GM18868 (cell line): ENCODE data around the gene RYR3.

Experiments
- ATAC-seq: cut with Tn5 transposase; IDR thresholded peaks from one replicate; pipeline ENCODE4 v1.9.1; 2021; ENCODE audit warnings: mild to moderate bottlenecking, moderate library complexity; ENCODE audit not compliant: unreplicated experiment

The RYR3 gene

DNA sequence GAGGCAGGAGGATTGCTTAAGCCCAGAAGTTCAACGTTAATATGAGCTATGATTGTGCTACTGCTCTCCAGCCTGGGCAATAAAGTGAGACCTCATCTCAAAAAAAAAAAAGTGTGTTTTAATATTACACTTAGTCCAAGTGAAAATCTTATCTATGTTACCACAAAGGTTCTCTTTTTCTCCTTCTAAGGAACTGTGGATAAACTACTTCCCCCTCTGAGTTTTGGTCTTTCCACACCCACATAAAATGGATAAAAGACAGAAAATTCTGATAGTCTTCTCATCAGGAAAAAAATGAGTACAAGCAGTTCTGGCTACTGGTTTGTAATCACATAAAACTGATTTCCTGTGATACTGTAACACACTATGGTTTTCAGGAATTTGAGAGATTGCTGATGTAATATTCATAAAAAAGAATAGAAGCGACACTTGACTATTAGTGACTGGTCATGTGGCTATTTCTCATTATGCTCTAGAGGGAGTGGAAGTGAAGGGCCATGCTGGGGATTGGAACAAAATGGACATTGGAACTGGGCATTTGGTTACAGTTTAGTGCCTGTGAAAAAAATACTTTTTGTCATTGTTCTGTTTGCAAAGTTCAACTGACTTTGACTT, 68.2 kb downstream of the RYR3 start:
- ATAC-seq, result no peak

DNA sequence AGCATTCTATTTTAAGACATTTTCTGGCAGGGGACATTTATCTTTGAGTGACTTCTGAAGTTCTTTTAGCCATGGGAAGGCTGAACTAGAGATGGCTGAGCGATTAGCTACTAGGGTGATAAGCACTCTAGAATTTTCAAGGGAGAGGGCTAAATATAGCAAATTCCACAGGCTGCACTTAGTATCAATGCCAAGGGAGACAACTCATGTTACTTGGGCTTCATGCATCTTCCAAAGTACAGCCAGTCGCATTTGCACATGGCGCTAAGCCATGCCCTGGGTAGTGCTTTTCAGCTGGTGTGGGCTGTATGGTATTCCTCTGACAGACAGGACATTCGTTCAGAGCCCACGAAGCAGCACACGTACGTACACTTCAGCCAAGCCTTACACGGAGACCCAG, 69.6 kb downstream of the RYR3 start:
- no peak for ATAC-seq

DNA sequence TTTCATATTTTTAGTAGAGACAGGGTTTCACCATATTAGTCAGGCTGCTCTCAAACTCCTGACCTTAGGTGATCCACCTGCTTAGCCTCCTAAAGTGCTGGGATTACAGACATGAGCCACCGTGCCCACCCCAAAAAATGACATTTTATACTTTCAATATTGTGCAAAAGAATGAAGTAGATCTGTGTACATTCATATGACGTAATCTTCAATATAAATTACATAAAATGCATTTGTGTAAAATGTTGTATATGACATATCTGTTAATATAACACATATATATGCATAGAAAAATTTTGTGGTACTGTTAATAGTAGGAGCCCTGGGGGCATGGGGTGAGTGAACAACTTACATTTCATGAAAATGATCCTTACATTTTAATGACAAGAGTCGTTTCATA, 71.7 kb downstream of the RYR3 start:
- no peak for ATAC-seq

DNA sequence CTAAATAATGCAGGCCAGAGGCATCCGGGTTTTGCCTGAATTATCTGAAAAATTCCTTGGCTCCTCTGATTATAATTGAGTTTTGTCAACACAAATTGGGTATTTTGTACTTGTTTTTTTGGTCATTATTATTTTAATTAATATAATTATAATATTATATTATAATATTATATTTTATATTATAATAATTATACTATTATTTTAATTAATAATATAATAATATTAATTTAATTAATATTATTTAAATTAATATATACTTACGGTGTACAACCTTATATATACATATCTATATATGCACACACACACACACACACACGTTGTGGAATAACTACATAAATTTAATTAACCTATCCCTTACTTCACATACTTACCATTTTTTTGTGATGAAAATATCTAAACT, 73.5 kb downstream of the RYR3 start:
- ATAC-seq, result no peak

DNA sequence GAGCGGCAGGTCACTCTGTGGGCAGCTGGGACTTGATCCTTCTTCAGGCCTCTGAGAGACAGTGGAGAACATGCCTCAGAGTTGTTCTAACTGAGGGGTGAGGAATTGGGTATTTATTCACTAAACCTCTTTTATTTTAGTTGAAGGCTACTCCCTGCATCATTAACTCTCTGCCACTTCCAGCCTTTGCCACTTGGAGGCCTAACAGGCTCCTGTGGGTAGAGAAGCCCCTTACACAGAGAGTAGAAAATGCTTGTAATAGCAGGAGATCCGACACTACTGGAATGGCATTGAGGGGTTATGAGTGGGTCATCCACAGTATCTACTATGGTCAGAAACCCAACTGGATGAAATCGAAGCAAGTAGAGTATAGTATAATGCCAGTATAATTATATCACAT, 81.7 kb downstream of the RYR3 start:
- no peak for ATAC-seq

DNA sequence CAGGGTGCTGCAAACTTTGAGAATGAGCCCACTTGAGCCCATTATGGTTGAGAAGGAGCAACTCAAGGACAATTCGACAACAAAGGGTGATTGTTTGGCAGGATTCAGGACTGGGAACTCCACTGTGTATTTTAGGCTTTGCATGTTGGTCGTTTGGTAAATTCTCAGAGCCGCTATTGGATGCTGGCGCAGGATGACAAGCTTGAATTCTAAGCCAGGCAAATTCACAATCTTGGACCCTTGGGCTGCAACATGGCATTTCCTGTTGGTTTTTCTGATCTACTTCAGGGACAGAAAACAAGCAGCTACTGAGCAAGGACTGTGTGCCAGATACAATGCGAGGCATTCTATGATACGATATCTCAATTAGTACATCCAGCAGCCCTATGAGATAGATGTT, 82.8 kb downstream of the RYR3 start:
- ATAC-seq, result no peak

DNA sequence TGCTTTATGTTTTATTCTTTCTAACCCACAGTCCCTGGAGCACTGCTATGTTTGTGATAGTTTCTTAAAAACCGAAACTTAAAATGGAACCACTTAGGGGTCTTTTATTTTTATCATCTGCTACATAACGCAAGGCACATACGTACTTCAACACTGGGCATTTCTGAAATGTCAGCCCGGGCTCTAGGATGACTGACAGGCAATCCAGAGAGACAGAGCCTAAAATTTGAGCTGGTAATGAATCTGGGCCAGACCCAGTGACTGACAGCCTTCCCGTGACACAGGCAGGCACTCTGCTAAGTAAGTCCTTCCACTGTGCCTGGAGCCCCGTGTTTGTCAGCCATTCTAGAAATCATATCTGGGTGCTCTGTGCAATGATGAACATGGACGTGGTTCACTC, 84.6 kb downstream of the RYR3 start:
- no peak for ATAC-seq

DNA sequence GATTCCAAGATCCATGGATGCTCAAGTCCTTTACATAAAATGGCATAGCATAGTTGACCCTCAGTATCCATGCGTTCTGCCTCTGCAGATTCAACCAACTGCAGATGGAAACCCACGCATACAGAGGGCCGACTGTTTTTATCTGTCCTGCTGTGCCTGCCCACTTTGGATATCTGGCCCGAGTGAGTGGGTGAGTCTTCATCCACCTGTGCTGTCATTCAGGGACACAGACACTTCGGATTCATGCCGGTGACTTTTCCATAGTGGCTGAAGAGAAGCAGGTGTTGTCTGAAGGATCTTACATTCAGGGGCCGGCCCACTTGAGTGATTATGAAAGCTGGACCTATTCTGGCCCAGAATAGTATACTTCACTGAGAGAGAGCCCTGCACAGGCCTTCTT, 85.1 kb downstream of the RYR3 start:
- no peak for ATAC-seq

DNA sequence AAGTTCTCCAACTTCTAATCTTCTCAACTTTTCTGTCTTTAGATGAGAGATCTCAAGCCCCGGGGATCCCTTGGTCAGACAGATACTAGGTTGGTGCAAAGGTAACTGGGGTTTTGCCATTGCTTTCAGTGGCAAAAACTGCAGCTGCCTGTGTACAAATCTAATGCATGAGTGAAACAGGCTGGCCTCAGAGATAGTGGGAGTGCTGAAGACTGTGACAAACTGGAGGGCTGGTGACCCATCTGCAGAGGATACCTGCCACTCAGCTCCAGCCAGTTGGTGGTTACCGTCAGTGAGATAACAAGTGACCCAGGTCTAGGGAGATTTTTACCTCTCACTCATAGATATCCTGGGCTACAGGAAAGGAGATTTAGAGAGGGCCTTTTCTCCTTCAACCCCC, 85.7 kb downstream of the RYR3 start:
- no peak for ATAC-seq

DNA sequence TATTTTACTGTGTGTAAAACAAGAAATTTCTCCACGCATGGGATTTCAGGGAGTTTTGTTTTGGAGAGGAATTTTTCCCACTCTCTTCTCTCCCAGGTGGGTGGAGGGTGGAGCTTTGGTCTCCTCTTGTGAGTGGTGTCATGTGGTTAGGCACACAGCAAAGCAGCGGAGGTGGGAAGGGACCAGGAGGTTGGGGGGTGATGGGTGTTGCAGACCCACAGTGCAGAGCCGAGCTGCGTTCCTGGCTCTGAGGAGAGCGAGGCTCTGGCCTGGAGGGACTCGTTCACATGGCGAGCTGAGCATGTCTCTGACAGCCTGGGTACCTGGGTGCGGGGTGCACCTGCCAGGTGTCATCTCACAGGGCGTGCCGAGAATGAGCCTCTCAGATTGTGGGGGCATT, 87.8 kb downstream of the RYR3 start:
- no peak for ATAC-seq

DNA sequence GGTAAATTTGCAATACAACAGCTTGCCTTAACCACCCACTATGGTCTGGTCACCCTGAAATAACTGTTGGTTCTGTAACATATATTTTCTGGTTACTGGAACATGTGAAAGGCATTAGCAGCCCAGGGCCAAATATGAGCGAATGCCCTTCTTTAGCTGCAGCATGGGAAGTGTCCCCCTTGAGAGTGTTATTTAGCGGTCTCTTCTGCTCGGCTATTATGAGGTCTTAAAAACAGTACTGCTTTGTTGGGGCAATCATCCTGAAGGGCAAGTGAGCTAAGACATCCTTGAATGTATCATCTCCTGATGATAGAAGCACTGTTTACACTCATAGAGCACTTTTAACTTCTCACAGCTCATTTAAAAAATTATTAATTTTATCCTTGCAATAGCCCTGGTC, 90.2 kb downstream of the RYR3 start:
- no peak for ATAC-seq

DNA sequence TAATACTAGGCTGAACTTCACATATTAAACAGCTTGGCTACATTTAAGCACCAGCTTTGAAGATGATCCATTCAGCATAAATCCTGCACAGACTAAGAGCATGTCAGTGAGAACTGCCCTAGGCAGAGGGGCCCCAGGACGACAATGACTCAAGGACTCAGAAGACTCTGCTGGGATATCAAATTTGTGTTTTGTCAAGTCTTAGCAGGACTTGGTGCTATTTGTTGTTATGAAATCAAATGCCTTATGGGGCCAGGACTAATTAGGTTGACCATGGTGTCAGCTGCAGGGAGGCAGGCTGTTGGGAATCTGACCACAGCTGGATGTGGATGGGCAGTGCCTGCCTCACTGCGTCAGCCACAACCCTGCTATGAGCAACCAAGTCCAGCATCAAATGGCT, 91.8 kb downstream of the RYR3 start:
- no peak for ATAC-seq

DNA sequence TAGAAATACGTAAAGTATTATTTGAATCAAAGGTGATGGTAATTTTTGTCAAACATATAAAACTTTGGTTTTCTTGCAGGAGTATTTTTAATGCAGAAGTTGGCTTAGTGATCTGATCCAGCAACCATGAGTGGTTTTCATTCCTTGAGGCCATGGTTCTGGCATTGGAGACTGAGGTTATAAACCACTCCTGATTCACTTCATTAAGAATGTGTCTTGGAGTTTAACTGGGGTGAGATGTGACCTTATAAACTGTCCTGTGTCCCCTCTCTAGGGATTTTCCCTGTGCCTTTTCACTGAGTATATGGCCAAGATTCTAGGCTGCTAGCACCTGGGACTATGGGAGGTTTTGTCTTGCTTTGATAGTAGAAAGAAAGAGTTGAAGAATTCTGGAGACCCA, 94.3 kb downstream of the RYR3 start:
- ATAC-seq, result no peak

DNA sequence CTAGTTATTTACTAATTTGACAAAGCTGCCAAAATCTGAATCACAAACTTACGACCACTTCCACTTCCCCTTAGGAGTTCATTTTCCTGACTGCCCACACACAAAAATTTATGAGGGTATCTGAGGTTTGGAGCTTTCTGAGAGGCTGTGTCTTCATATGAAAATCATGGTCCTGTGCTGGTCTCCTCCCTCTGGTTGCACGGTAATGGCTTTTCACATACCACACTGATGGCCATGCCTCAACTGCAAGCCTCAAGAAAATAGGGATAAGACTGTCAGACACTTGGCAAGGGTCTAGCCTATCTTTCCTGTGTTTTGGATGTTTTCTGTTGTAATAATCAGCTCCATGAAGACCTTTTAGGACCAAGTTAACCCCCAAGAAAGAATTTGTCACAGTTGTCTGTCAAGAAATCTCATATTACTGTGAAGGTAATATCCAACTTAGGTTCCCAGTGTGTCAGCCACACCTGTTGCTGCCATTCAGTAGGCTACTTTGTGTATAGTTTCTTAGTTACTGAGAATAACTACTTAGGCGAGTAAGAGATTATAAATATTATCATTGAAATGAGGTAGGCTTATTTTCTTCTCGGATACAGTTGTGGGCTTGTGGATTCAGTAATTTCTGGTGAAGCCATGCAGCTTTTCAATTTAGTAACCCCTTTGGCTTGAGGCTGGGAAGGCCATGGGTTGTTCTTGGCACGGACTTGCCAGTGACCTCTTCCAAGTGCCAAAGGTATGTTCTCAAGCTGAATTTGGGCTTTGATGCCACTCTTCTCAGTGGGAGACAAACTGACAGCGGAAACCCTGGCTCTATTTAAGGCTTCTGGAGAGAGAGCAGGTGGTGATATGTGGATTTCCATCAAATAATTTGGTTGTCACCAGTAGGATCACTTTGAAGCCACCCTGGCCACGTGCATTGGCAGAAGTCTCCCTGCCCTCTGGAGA, 101.1 kb downstream of the RYR3 start:
- ATAC-seq, result no peak

DNA sequence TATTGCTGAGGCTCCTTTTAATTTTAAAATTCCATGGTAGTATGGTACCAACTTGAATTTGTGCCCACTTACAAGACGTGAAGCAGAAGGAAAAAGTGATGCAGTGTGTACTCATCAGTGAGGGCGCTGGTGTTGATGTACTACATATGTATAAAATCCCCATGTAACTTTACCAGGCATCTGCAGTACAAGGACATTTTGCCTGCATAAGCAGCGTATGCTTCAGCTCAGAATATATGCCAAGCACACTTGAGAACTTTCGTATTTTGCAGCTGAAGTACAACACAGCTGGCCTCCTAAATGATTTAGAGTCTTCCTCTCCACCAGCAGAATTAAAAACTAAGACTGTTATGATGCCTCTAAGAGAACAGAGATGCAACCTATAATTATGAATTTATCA, 108.9 kb downstream of the RYR3 start:
- no peak for ATAC-seq

DNA sequence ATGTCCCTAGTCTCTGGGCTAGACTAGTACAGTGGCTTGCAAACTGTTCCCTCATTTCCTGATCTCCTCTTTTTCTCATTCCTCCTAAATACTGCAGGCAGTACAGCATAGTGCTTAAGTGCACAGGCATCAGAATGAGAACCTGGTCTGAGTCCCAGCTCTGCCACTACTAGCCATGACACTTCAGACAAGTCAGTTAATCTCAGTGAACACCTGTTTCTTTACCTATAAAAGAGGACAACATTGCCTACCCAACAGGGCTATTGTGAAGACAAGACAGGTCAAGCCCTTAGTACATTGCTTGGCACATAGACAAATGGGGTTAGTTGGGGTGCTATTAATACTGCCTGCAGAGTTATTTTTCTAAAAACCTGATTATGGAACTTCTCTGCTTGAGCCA, 113.3 kb downstream of the RYR3 start:
- no peak for ATAC-seq

DNA sequence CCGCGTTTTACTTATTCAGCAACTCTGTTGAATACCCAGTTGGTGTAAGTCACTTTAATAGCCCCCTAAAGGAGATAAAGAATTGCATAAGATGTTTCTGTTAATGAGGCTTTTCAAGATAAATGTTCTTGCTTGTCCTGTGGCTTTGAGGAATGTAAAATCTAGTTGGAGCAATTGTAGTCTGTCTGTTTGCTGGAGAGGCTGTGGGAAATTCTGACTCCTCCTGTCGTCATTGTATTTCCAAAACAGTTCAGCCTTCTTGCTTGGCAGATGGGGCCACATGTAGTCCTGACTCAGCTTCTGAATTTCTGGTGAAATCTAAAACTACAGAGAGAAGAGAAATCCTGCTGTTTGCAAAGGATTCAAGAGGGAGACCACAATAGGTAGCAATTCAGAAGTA, 114.4 kb downstream of the RYR3 start:
- no peak for ATAC-seq

DNA sequence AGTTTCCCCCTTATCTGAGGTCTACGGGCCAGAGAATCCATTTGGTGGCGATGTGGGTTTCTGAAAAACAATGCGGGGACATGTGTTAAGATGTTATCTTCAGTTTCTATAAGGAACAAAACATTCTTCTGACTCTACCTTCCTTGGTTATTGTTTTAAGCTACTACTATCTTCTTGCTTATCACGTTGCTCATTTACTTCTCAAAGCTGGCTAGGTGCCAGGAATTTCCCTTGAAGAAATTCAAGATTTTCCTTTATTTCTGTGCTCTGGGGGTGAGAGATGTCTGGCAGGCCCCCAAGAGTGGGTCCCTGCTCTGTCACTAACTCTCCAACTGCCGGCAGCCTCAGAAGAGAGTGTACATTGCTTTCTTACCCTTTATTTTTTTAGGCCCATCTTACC, 119.8 kb downstream of the RYR3 start:
- ATAC-seq, result no peak

DNA sequence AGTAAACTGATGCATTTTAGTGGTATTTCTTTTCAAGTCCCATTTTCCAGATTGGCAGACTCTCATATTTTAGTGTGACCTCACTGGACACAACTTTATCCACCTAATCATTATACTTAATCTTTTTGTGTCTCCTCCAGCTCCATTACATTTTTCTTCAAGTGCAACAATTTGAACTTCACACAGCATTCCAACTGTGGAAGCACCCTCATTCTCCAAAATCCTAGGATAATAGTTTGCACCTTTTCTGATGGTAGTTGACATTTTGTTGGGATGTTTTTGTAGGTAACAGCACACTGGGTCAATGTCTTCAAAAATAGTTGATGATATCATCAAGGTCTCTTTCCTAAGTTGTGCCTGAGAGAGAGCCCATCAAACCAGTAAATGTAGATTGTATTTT, 123.1 kb downstream of the RYR3 start:
- no peak for ATAC-seq

DNA sequence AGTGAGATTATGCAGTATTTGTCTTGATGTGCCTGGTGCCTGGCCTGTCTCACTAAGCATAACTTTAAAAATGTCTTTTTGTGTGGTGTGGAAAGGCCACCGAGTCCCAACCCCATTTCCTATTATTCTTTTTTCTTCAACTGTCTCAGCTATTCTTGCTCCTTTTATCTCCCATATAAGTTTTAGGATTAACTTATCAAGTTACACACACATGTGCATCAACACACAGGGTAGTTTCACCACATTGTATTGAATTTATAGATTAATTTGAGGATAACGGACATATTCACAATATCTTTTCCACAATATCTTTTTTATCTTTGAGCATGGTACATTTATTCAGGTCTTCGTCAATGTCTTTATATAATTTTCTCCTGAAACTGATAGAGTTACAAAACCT, 127.6 kb downstream of the RYR3 start:
- ATAC-seq, result no peak

DNA sequence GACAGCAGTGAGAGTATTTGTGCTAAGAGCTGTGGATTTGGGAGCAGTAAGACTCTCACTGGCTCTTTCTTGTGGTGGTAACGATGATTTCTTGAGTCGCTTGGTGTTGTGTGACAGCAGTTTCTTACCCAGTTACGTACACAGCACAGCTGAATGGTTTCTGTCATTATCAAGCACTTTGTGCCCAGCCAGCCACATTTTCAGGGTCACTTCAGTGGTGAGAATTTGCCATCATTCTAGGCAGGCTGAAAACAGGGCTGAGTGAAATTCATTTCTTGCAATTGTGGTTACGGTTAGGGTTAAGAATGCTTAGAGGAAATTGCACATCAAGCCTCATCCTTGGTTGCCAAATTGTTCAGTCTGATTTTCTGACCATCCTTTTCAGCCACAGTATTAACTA, 130.1 kb downstream of the RYR3 start:
- no peak for ATAC-seq

DNA sequence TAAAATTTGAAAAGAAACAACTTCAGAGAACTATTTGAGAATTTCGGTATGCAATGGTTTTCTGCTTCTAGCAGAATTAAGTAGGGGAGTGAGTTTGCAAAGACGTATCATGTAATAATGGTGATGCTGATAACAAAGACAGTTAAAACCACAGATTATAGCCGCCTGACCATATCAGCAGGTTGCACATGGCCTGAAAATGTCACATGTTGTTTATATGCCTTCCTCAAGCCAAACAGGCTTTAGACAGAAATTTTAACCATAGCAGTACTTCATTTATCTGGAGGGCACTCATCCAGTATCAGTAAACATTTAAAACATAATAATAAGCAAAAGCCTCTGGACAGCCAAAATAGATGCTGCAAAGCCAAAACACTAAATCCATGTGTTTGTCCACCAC, 131.7 kb downstream of the RYR3 start:
- ATAC-seq, result no peak

DNA sequence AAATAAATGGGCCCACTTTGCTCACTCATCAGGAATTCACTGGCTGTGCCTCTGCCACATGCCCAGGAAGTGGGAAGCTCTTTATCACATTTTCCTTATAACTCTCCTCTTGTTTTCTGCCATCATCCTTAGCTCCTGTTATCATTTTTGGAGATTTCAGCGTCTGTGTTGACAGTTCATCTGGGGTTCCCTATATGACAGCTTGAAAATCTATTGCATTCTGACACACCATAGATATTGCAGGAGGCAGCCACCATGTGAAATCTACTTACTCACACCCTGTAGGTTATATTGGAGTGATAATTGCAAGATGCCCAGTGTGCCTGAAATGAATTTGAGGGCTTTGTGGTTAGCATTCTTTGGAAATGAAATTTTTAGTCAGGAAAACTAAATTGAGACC, 132.9 kb downstream of the RYR3 start:
- no peak for ATAC-seq
